Activated CD8-positive, alpha-beta memory T cell treated with anti-CD3 and anti-CD28 coated beads, Interleukin-2, amount 50 U/mL, for 24 hours (primary cell): ENCODE results near the gene MRPL43.
"Not testable (repeated sequence)": the region's sequence is repeated elsewhere in the genome, so short reads cannot be mapped to it uniquely, and the experiment has no call there.

Experiments
- DNase-seq: peaks from one replicate; pipeline ENCODE4 v3.0.0-alpha.2; 2020; ENCODE audit errors: extremely low read depth

The MRPL43 gene

GRCh38 chr10:100983868-100984671 is 3.2 kb downstream of the MRPL43 start:
- no peak for DNase-seq

GRCh38 chr10:100982916-100983830 is 4.1 kb downstream of the MRPL43 start:
- DNase-seq: no peak

GRCh38 chr10:100981178-100981772 is 6.0 kb downstream of the MRPL43 start:
- no peak for DNase-seq

GRCh38 chr10:100980711-100981110 is 6.6 kb downstream of the MRPL43 start:
- DNase-seq: no peak

GRCh38 chr10:100980311-100980710 is 7.0 kb downstream of the MRPL43 start:
- DNase-seq: no peak

GRCh38 chr10:100979791-100980272 is 7.5 kb downstream of the MRPL43 start:
- DNase-seq: no peak

DNA sequence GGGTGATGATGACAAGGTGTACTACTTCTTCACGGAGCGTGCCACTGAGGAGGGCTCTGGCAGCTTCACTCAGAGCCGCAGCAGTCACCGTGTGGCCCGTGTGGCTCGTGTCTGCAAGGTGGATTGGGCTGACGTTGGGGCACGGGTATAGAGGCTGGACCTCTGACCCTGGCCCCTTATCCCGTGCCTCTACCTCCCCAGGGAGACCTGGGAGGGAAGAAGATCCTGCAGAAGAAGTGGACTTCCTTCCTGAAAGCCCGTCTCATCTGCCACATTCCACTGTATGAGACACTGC is 8.4 kb downstream of the MRPL43 start:
- no peak for DNase-seq

DNA sequence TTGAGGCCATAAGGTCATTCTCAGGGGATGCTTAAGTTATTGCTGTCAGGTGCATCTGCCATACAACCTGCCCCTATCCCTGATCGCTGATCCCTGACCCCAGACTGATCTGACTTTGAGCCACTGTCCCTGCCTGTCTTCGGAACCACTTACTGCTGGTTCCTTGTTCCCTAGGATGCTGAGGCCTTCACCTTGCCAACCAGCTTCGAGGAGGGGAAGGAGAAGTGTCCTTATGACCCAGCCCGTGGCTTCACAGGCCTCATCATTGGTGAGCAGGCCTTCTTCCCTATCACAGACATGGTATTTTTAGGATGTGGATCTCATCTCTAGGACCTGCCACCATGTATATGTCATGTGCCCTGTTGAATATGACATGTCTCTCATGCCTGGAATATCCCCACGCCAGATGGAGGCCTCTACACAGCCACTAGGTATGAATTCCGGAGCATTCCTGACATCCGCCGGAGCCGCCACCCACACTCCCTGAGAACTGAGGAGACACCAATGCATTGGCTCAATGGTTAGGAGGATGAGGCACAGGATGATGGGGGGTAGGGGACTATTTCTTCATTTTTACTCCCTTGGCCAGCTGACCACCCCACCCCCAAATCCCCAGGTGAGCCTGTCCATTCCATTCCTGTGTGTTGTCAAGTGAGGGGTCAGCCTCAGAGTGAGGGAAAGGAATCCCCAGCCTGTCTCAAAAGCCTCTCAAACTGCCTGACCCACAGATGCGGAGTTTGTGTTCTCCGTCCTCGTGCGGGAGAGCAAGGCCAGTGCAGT is 9.0 kb downstream of the MRPL43 start:
- no peak for DNase-seq

- no peak for DNase-seq
Measured at GRCh38 chr10:100977436-100977835, 9.9 kb downstream of the MRPL43 start.

DNA sequence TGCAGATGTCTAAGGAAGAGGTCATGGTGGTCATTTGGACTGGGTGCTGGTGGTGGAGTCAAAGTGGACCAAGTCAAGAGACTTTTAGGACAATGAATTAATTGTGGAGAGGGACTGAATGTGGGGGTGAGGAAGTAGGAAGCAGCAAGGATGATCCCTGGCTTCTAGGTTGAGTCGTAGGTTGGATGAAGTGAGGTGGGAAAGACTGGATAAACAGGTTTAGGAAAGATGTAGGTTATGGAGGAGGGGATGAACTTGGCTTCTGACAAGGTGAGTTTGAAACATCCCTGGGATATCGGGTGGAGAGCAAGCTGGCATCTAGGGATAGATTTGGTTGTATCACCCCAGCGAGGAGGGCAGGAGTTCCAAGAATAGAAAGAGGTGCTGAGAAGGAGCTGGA is 10.4 kb downstream of the MRPL43 start:
- DNase-seq: no peak

DNA sequence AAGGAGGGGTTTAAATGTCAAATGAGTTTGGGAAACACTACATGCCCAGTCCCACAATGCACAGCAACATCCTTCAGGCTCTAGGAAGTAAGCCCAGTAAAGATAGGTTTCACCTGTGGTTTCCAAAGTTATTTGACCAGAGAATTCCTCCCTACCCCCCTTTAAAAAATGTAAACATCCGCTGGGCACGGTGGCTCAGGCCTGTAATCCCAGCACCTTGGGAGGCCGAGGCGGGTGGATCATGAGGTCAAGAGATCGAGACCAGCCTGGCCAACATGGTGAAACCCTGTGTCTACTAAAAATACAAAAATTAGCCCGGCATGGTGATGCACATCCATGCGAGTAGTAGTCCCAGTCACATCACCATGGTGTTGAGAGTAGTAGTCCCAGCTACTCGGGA is 11.9 kb downstream of the MRPL43 start:
- DNase-seq: not testable (repeated sequence)

DNA sequence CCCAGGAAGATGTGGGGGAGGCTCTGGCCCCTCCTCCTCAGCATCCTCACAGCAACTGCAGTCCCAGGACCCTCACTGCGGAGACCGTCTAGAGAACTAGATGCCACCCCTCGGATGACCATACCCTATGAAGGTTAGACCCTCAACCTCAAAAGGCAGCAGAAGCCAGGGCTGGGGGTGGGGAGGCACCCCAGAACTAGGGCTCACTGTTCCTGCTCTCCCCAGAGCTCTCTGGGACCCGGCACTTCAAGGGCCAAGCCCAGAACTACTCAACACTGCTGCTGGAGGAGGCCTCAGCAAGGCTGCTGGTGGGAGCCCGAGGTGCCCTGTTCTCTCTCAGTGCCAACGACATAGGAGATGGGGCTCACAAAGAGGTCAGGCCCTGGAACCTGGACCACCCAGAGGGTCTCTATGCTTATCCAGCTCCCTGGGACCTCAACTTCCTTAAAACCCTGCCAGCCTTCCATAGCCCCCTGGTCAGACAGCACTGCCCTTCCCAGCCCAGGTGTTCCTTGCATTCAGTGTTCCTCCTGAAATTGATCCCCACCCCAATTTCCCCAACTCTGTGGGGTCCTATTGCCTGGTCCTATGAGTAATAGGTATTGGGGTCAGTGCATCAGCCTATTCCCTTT is 14.3 kb downstream of the MRPL43 start:
- DNase-seq: no peak

DNA sequence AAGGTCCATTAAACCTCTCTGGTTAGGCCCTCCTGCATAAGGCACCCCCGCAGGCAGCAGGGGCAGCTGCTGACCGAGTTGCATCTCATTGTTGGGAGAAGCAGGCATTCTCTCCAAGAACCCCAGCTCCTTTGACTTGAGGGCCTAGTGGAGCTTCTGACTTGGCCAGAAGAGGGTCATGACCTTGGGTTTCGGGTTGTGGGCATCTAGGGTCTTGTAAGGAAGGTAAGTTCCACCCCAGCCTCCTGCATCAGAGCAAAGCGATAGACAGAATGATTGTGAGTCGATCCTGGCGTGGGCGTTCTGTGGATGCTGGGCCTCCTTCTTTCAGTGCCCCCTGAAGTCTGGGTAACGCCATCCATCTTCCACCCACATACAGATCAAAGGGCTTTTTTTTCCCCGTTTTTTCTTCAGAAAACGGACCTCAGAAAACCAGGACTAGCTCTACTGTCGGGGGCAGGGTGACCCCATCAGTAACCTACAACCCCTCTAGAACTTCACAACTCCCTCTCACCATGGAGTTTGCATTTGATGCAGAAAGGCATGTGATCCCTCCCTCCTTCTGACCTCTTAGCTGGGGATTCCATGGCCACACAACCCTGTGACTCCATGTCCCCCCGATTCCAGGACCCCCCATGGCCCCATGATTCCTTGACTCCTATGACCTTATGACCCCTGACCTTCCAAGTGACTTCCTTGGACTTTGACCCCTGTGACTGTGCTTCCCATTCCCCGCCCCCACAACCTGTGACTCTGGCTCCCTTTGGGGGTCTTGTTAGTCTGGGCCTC is 15.0 kb downstream of the MRPL43 start:
- no peak for DNase-seq

DNA sequence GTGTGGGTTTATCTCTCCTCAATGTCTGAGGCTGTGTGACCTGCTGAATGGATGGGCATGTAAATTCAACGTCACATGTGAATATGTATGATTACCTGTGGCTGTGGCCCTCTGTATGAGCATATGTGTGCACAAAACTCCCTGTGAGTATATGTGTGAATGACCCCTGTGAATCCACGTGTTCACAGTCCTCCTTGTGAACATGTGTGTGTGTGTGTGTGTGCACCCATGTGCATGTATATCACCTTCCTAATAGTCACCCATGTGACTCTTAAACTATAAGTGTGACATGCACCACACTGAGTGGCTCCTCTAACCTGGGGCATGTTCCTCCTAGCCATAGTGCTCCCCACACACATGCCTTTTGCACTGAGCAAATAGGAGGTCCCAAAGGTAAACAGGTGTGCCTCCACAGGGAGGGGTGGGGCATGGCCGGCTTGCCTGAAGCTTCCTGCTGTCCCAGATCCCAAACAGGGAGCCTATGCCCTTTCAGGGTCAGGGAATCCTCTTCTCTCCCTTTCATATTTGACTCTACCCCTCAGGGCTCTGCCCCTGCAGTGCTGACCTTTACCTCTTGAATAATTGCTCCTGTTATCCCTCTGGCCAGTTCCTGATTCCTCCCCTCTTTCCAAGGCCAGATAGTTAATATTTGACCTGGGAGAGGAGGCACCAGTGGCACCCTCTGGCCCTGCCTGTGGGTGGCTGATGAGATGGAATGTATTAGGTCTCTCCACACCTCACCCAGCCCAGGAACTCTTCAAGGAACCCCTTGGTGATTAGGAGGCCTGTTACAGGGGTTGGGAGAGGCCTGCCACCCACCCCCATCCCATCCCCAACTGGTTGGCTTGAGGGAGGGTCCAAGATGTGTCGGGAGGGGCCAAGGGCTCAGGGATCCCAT is 16.1 kb downstream of the MRPL43 start:
- DNase-seq: no peak

- no peak for DNase-seq
Measured at GRCh38 chr10:100970076-100970913, 17.0 kb downstream of the MRPL43 start.

- no peak for DNase-seq
Measured at GRCh38 chr10:100969187-100970075, 17.9 kb downstream of the MRPL43 start, which contains the start of gene SEMA4G. SEMA4G (plus strand) TSS chr10:100969504; CDS start chr10:100972913, 3,409 bp downstream.

GRCh38 chr10:100968863-100969186 is 18.5 kb downstream of the MRPL43 start:
- DNase-seq: no peak
